Small intestine (tissue), 7 donors: ENCODE measurements around the gene SPATA2. TPM values are rescaled to one million over a fixed set of nuclear protein-coding genes. Genes with fewer than 3 reads are reported as not detected.

Experiments used
- DNase-seq, 2 donors: peaks; one replicate each; pipeline versions ENCODE4 v3.0.0 to v3.0.0-alpha.2; 2013
- FAIRE-seq: peaks from 2 replicates; lab custom pipeline; 2012; peaks lifted over from hg19 to GRCh38; lab: Jason Lieb, UNC
- H3K27ac ChIP-seq, 3 donors: one replicate each; pipeline ENCODE4 v1.5.1; 2013; ENCODE audit warnings: low read length in 2 of 3, mild to moderate bottlenecking in 2 of 3, control low read depth in 1 of 3, inconsistent platforms in 1 of 3, low read depth in 1 of 3, moderate library complexity in 1 of 3
- H3K27me3 ChIP-seq, 3 donors: one replicate each; pipeline ENCODE4 v1.6.1; 2013; ENCODE audit warnings: low read length in 3 of 3, inconsistent platforms in 1 of 3; ENCODE audit not compliant: control insufficient read depth in 3 of 3, insufficient read depth in 3 of 3
- H3K36me3 ChIP-seq, 3 donors: one replicate each; pipeline ENCODE4 v1.6.1; 2013; ENCODE audit warnings: low read length in 3 of 3, inconsistent platforms in 1 of 3, low read depth in 1 of 3, mild to moderate bottlenecking in 1 of 3, moderate library complexity in 1 of 3; ENCODE audit not compliant: control insufficient read depth in 3 of 3, insufficient read depth in 2 of 3
- H3K4me1 ChIP-seq, 3 donors: one replicate each; pipeline ENCODE4 v1.6.1; 2013; ENCODE audit warnings: low read length in 2 of 3, inconsistent platforms in 1 of 3, low read depth in 1 of 3, mild to moderate bottlenecking in 1 of 3, moderate library complexity in 1 of 3; ENCODE audit not compliant: control insufficient read depth in 3 of 3, insufficient read depth in 2 of 3
- H3K4me3 ChIP-seq, 3 donors: one replicate each; pipeline ENCODE4 v1.5.1; 2013; ENCODE audit warnings: low read length in 3 of 3, control low read depth in 1 of 3, inconsistent platforms in 1 of 3, low read depth in 1 of 3, mild to moderate bottlenecking in 1 of 3, moderate library complexity in 1 of 3
- H3K9me3 ChIP-seq, 2 donors: one replicate each; pipeline ENCODE4 v1.6.1; 2013; ENCODE audit warnings: low read depth in 1 of 2, low read length in 1 of 2; ENCODE audit not compliant: control insufficient read depth in 2 of 2, insufficient read depth in 1 of 2
- WGBS, 3 donors: extraction: QIAGEN DNeasy Blood & Tissue Kit; methylation state at CpG; one replicate each; pipeline ENCODE4 v1.1.7; 2013; 5-methylcytosine and 5-hydroxymethylcytosine counted together
- polyA plus RNA-seq, 4 donors: library from polyadenylated mRNA; stranded (reverse) in 3 of 4; unstranded in 1 of 4; fragments of 200-250 nt in 3 of 4; fragments of 120-200 nt in 1 of 4; gene quantifications; one replicate each; pipeline versions ENCODE4 v1.2.1 to v1.2.3, GENCODE V29; 2013
- donor health status: healthy with polysubstance abuse.
- donor health status: control.
- donor health status: control.
- donor health status: Bipolar disorder and iron deficiency.
- donor health status: healthy.

SPATA2 gene
- polyA plus RNA-seq, 4 donors: 8.6 to 15.1 (median 10.4) TPM

DNA sequence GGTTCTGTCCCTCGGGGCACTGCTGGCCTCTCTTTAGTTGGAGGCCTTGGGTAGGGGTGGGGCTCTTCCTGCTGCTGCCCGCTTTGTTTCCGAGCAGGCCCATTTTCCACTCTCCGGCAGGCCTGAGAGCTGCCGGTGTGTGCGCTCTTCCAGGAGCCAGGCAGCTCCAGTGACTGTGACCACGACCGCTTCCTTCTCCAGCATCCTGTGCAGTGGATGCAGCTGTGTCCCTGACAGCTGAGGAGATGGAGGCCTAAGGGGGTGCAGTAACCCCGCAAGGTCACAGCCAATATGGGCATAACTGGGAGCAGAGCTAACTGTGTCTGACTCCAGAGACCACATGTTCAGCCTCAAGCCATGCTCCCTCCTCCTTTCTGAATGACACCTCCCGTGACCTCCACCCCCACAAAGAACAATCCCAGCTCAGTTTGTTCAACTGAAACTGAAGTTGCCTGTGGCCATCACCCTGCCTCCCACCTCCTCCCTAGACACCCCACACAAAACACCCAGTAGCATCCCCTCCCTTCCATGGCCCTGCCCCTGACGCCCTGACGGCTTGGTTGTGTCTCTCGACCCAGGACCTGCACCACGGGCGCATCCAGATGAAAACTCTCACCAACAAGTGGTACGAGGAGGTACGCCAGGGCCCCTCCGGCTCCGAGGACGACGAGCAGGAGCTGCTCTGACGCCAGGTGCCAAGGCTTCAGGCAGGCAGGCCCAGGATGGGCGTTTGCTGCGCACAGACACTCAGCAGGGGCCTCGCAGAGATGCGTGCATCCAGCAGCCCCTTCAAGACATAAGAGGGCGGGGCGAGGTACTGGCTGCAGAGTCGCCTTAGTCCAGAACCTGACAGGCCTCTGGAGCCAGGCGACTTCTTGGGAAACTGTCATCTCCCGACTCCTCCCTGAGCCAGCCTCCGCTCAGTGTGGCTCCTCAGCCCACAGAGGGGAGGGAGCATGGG is 27.8 kb downstream of the SPATA2 start:
- H3K4me1 ChIP-seq: peaks cover 0 to 7% (median 0%) of the 10 kb centered on the region in 3 donors
- peaks cover 5 to 91% (median 8%) of the 10 kb centered on the region in 3 donors for H3K36me3 ChIP-seq
- H3K9me3 ChIP-seq: no peaks in the 10 kb centered on the region
- peak overlapping the region in 1 of 3 donors; percentile 23 for H3K27ac ChIP-seq
- FAIRE-seq (no peak), DNase-seq (no peak)
- H3K27me3 ChIP-seq: no peaks in the 10 kb centered on the region
- WGBS, 3 donors: 84 to 90% (median 89%) methylated on average over 31 to 32 of the region's 32 CpGs
- no peak overlapping the region for H3K4me3 ChIP-seq

DNA sequence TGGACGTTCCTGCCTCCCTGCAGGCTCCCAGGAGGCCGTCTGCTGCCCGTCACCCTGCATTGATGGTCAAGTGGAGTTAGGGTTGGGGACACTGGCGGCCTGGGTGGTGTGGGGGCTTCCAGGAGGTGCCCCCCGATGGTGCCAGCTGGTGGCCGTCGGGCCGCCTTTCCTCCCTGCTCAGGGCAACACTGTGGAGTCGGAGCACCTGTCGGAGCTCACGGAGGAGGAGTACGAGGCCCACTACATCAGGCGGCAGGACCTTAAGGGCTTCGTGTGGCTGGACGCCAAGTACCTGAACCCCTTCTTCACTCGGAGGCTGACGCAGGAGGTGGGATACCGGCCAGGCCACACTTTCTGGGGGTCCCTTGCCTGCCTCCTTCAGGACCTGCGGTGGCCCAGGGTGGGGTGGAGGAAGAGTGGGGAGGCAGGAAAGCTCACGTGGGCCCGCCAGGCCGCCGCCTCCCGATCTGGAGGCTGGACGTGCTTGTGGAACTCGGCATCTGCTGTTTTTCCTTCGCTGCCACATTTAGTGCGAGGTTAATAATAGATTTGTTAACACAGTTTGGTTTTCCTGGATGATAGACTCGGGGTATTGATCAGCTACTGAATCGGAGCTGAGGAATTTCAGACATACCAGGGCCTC is 28.6 kb downstream of the SPATA2 start:
- Histone ChIP-seq H3K27me3 (no peaks in the 10 kb centered on the region), H3K27ac (no peak overlapping the region), H3K4me1 (peaks cover 0 to 3% (median 0%) of the 10 kb centered on the region in 3 donors), H3K36me3 (peaks cover 8 to 93% (median 8%) of the 10 kb centered on the region in 3 donors), H3K4me3 (no peak overlapping the region), H3K9me3 (no peaks in the 10 kb centered on the region)
- WGBS, 3 donors: 82 to 88% (median 83%) methylated on average over 29 to 30 of the region's 30 CpGs
- DNase-seq (no peak), FAIRE-seq (no peak)

DNA sequence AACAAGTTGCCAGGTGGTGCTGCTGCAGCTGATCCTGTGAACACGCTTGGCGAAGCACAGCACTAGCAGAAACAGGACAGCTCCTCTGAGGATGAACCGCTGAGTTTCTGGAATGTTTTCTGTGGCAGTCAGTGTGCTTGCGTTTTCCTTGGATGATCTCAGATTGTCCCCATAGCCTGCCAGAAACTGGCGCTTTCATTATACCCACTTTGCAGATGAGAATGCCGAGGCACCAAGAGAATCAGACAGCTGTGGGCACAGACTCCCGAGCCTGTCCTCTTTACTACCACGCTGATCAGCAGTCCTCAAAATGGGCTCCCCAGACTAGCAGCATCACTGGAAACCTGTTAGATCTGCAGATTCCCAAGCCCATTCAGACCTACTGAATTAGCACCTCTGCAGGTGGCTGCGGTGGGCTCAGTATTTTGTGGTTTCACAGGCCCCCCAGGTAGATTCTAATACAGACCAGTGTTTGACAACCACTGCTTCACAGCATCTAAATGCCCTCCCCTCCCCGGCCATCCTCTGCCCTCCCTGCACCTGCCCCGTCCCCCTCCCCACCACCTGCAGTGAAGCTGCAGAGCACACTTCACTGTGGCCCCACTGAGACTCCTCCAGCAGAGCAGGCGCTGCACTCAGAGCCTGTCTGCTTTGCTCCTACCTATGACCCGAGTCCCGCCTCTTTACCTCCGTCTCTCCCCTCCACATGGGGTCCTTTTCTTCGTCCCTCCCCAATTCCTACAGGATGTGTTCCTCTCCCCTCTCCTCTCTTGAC is 29.6 kb downstream of the SPATA2 start:
- Histone ChIP-seq H3K9me3 (no peaks in the 10 kb centered on the region), H3K4me1 (no peaks in the 10 kb centered on the region), H3K4me3 (no peak overlapping the region), H3K27me3 (no peaks in the 10 kb centered on the region), H3K36me3 (peaks cover 8 to 91% (median 10%) of the 10 kb centered on the region in 3 donors), H3K27ac (no peak overlapping the region)
- DNase-seq (no peak), FAIRE-seq (no peak)
- 91 to 94% (median 94%) methylated on average over 16 of the region's 16 CpGs for WGBS, 3 donors

DNA sequence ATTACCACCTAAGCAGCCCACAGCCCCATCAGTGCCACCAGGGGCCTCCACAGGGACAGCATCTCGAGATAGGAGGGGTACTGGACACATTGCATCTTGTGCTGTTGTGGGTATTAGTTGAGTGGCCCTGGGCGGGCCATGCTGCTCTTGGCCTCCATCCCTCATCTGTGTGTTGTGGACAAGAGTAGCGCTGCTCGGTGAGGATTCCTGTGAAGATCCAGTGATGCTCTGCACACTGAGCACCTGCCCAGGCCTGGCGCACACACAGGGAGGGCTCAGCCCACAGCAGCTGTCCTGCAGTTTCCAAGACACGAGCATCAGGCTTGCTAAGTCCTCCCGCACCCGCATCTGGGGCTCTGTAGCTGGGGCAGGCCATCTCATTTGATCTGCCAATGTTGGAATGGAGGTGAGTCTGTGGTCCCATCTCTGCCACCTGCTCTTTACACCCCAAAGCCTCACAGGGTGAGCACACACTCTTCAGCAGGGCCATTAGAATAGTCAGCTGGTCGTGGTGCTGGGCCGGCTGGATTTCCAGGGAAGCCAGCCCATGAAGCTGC is 32.0 kb downstream of the SPATA2 start:
- DNase-seq: no peak
- Histone ChIP-seq H3K36me3 (peaks cover 10 to 89% (median 15%) of the 10 kb centered on the region in 3 donors), H3K4me1 (no peaks in the 10 kb centered on the region), H3K27ac (no peak overlapping the region), H3K9me3 (no peaks in the 10 kb centered on the region), H3K27me3 (no peaks in the 10 kb centered on the region), H3K4me3 (no peak overlapping the region)
- WGBS, 3 donors: 94 to 96% (median 96%) methylated on average over 10 of the region's 10 CpGs
- FAIRE-seq: no peak

DNA sequence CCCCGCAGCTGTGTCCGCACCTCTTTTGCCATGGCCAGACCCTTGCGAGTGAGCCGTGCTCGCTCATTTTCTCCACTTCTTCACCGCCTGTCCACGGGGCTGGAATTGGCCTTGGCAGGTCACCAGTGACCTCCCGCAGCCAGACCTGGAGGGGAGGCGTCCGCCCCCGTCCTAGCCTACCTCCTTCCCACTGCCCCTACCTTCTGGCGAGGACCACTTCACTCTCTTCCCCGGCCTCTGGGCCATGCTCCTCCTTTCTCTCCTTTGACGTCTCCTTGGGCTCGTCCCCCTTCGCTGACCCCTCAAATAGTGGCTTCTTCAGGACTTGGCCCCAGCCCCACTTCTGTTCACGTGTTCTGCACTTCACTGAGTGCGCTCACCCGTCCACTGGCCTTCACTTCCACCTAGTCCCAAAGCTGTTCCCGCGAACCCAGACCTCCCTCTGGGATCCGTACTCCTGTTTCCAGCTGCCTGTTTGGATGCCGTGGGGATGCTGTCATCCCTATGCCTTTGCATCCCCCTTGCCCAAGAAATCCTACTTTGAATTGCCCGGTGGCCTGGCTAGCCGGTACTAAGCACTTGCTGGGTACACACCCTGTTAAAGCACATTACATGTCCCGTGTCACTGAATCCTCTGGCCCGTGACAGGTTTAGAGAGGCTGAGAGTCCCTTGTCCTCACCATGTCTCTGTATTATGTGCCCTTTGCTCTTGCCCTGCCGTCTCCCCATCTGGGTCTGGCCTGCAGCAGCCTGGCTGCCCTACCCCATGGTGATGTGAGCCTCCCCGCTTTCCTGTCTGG is 33.0 kb downstream of the SPATA2 start:
- 90 to 94% (median 91%) methylated on average over 27 to 29 of the region's 29 CpGs for WGBS, 3 donors
- peaks cover 7 to 81% (median 15%) of the 10 kb centered on the region in 3 donors for H3K36me3 ChIP-seq
- no peak for DNase-seq
- H3K9me3 ChIP-seq: no peaks in the 10 kb centered on the region
- H3K4me3 ChIP-seq: no peak overlapping the region
- H3K27ac ChIP-seq: no peak overlapping the region
- no peak for FAIRE-seq
- no peaks in the 10 kb centered on the region for H3K27me3 ChIP-seq
- no peaks in the 10 kb centered on the region for H3K4me1 ChIP-seq

DNA sequence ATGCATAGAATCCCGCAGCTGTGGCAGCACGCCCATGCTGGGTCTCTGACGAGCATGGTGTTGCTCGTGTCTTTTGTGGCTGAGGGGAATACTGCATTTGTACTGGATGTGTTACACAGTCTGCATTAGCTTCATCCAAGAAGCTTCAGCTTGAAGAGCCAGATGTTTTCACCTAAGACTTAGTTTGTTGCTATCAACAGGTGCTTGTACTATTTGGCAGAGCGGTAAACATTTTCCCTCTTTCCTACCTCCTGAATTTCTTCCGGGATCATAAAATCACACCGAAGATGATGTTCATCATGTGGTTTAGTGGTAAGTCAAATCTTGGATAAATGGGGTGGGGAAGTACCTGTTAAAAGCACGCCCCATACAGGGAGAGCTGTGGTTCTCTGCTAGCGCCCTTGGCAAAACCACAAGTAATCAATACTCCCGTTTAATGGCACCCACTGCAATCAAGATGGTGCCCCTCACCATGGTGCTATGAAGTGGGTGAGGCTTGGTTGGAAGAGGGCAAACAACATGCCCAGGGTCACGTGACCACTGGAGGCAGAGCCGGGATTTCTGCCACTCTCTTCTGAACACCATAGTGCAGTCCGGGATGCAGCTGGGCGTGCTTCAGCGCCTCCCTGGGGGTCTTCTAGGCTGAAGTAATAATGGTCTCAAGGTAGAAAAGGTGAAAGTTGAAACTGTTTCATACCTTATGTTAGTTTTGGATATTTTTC is 34.4 kb downstream of the SPATA2 start:
- FAIRE-seq (no peak), DNase-seq (no peak)
- H3K9me3 ChIP-seq: no peaks in the 10 kb centered on the region
- H3K36me3 ChIP-seq: peaks cover 10 to 74% (median 15%) of the 10 kb centered on the region in 3 donors
- no peak overlapping the region for H3K4me3 ChIP-seq
- H3K27ac ChIP-seq: no peak overlapping the region
- H3K4me1 ChIP-seq: no peaks in the 10 kb centered on the region
- no peaks in the 10 kb centered on the region for H3K27me3 ChIP-seq
- WGBS, 3 donors: 88 to 91% (median 90%) methylated on average over 15 of the region's 15 CpGs

DNA sequence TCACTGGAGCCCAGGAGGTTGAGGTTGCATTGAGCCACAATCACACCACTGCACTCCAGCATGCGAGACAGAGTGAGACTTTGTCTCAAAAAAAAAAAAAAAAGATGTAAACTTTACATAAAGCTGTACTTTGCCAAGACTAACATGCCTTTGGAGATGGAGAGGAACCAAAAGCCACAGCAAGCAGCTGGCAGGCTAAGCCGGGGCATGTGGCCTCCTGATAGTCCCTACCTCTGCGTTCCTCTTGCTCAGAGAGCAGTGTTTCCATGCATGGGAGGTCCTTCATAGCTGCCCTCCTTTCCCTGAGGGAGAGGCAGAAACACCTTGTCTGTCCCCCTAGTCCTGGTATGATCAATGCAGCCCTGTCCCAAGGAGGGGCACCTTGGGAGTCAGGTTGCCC is 35.2 kb downstream of the SPATA2 start:
- WGBS, 3 donors: 65 to 79% (median 66%) methylated on average over 3 of the region's 3 CpGs
- FAIRE-seq (no peak), DNase-seq (no peak)
- Histone ChIP-seq H3K27ac (no peak overlapping the region), H3K9me3 (no peaks in the 10 kb centered on the region), H3K4me3 (no peak overlapping the region), H3K36me3 (peaks cover 8 to 72% (median 10%) of the 10 kb centered on the region in 3 donors), H3K27me3 (no peaks in the 10 kb centered on the region), H3K4me1 (no peaks in the 10 kb centered on the region)
